Mesendoderm (in vitro differentiated cells): ENCODE data around the gene FBXO5. TPM values are rescaled to one million over a fixed set of nuclear protein-coding genes. Genes with fewer than 3 reads are reported as not detected.

Experiments
- DNase-seq: peaks from one replicate; pipeline ENCODE4 v3.0.0; 2013
- H2AK5ac ChIP-seq: 2 replicates; pipeline ENCODE4 v1.6.1; 2013; ENCODE audit warnings: low read length, inconsistent platforms
- H2BK120ac ChIP-seq: 2 replicates; pipeline ENCODE4 v1.6.1; 2013; ENCODE audit warnings: low read depth, mild to moderate bottlenecking, low read length, moderate library complexity, mixed read lengths
- H2BK15ac ChIP-seq: replicated peaks from 2 replicates; pipeline ENCODE4 v1.6.1; 2013; ENCODE audit warnings: low read depth, mild to moderate bottlenecking, moderate library complexity
- H2BK5ac ChIP-seq: 2 replicates; pipeline ENCODE4 v1.6.1; 2013; ENCODE audit warnings: low read length, inconsistent platforms
- H3K18ac ChIP-seq: 2 replicates; pipeline ENCODE4 v1.6.1; 2013; ENCODE audit warnings: mild to moderate bottlenecking, low read length, mixed read lengths
- H3K23ac ChIP-seq: one replicate; pipeline ENCODE4 v1.6.1; 2013; ENCODE audit warnings: low read length
- H3K27ac ChIP-seq: 2 replicates; pipeline ENCODE4 v1.5.1; 2013; ENCODE audit warnings: low read depth, mild to moderate bottlenecking, inconsistent platforms, low read length, moderate library complexity
- H3K27me3 ChIP-seq: 2 replicates; pipeline ENCODE4 v1.6.1; 2013; ENCODE audit warnings: low read length, control low read depth, mild to moderate bottlenecking, inconsistent platforms; ENCODE audit not compliant: insufficient read depth, poor library complexity
- H3K36me3 ChIP-seq: 2 replicates; pipeline ENCODE4 v1.6.1; 2013; ENCODE audit warnings: low read length, inconsistent platforms; ENCODE audit not compliant: control insufficient read depth, insufficient read depth
- H3K4ac ChIP-seq: one replicate; pipeline ENCODE4 v1.6.1; 2013; ENCODE audit warnings: low read depth, mild to moderate bottlenecking, low read length, moderate library complexity
- H3K4me1 ChIP-seq: 2 replicates; pipeline ENCODE4 v1.6.1; 2013; ENCODE audit warnings: low read depth, low read length, inconsistent platforms; ENCODE audit not compliant: control insufficient read depth
- H3K4me2 ChIP-seq: 2 replicates; pipeline ENCODE4 v1.6.1; 2013; ENCODE audit warnings: low read length
- H3K4me3 ChIP-seq: 2 replicates; pipeline ENCODE4 v1.5.1; 2013; ENCODE audit warnings: mild to moderate bottlenecking, low read length
- H3K56ac ChIP-seq: one replicate; pipeline ENCODE4 v1.6.1; 2013; ENCODE audit warnings: low read length
- H3K79me1 ChIP-seq: 2 replicates; pipeline ENCODE4 v1.6.1; 2013; ENCODE audit warnings: low read length, inconsistent platforms
- H3K79me2 ChIP-seq: 2 replicates; pipeline ENCODE4 v1.6.1; 2013; ENCODE audit warnings: mild to moderate bottlenecking, low read length; ENCODE audit not compliant: control insufficient read depth, insufficient read depth
- H3K9ac ChIP-seq: 2 replicates; pipeline ENCODE4 v1.6.1; 2013; ENCODE audit warnings: low read length, inconsistent platforms
- H4K5ac ChIP-seq: one replicate; pipeline ENCODE4 v1.6.1; 2013; ENCODE audit warnings: low read length
- H4K8ac ChIP-seq: one replicate; pipeline ENCODE4 v1.6.1; 2013; ENCODE audit warnings: low read depth, mild to moderate bottlenecking, control low read depth, low read length, moderate library complexity
- WGBS: extraction: QIAGEN DNeasy Blood & Tissue Kit; methylation state at CpG from one replicate; pipeline ENCODE4 v1.1.7; 2013; ENCODE audit warnings: low lambda C conversion rate, missing lambda C conversion rate; ENCODE audit not compliant: insufficient coverage; ENCODE audit errors: extremely low coverage; 5-methylcytosine and 5-hydroxymethylcytosine counted together
- polyA plus RNA-seq, 2 experiments: library from polyadenylated mRNA; stranded (reverse); fragments of 200-250 nt; gene quantifications; one replicate each; pipeline ENCODE4 v1.2.3, GENCODE V29; 2013

FBXO5 gene, protein sequence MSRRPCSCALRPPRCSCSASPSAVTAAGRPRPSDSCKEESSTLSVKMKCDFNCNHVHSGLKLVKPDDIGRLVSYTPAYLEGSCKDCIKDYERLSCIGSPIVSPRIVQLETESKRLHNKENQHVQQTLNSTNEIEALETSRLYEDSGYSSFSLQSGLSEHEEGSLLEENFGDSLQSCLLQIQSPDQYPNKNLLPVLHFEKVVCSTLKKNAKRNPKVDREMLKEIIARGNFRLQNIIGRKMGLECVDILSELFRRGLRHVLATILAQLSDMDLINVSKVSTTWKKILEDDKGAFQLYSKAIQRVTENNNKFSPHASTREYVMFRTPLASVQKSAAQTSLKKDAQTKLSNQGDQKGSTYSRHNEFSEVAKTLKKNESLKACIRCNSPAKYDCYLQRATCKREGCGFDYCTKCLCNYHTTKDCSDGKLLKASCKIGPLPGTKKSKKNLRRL
- 41.1 TPM for polyA plus RNA-seq (2013, experiment 1 of 2)
- 44.3 TPM for polyA plus RNA-seq (2013, experiment 2 of 2)

DNA sequence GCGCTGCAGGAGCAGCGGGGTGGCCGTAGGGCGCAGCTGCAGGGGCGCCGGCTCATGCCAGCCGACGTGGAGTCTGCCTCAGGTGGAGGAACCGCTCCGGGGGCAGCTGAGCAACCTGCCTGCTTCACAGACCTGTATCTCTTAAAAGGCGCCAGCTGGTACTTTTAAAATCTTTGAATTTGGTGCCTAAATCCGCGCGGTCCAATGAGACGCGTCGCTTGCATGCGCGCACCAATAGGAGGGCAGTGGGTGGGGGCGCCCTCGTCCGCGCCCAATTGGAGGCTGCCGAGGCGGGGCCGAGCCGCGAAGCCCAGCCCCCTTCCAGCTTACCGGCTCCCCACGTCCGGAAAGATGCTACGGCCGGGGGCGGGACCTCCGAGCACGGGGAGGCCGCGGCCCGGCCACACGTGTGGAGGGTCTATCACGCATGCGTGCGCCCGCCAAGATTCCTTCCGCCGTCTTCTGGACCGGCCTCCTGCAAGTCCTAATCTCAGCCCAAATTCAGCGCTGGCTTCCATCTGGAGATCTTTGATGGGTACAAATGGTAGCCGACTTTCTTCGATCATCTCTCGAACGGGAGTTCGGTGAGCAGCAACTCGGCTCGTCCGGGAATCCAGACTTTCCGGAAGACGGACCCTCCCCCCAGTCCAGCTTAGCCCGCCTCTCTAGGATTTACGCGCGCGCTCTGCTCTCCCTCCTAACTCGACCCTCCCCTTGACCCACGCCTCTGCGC, at the start of gene FBXO5:
Gene FBXO5, minus strand, starts transcription at position 138 of the 733 bp plus-strand sequence. Its CDS starts 82 bp downstream, at position 56.
- peaks cover 2% of the 10 kb centered on the region for H3K4me1 ChIP-seq
- H3K36me3 ChIP-seq: no peaks in the 10 kb centered on the region
- H3K79me1 ChIP-seq: peaks cover 2% of the 10 kb centered on the region
- WGBS: no CpG with 5 or more reads among the region's 66 CpGs
- H3K9ac ChIP-seq: peak within 1 kb of the TSS; percentile 100
- no peak within 1 kb of the TSS for H2AK5ac ChIP-seq
- DNase-seq: peak; percentile 99
- peak within 1 kb of the TSS; percentile 75 for H2BK120ac ChIP-seq
- peak within 1 kb of the TSS; percentile 15 for H3K23ac ChIP-seq
- peak within 1 kb of the TSS; percentile 95 for H3K27ac ChIP-seq
- H3K79me2 ChIP-seq: peaks cover 71% of the 10 kb centered on the region
- no peaks in the 10 kb centered on the region for H3K27me3 ChIP-seq
- peak within 1 kb of the TSS; percentile 72 for H3K18ac ChIP-seq
- H4K8ac ChIP-seq: no peak within 1 kb of the TSS
- H4K5ac ChIP-seq: no peak within 1 kb of the TSS
- peak within 1 kb of the TSS; percentile 85 for H2BK5ac ChIP-seq
- peak within 1 kb of the TSS; percentile 96 for H3K4me3 ChIP-seq
- peak within 1 kb of the TSS; percentile 98 for H3K4ac ChIP-seq
- H2BK15ac ChIP-seq: peak within 1 kb of the TSS; percentile 46
- peak within 1 kb of the TSS; percentile 90 for H3K4me2 ChIP-seq
- peak within 1 kb of the TSS; percentile 98 for H3K56ac ChIP-seq

DNA sequence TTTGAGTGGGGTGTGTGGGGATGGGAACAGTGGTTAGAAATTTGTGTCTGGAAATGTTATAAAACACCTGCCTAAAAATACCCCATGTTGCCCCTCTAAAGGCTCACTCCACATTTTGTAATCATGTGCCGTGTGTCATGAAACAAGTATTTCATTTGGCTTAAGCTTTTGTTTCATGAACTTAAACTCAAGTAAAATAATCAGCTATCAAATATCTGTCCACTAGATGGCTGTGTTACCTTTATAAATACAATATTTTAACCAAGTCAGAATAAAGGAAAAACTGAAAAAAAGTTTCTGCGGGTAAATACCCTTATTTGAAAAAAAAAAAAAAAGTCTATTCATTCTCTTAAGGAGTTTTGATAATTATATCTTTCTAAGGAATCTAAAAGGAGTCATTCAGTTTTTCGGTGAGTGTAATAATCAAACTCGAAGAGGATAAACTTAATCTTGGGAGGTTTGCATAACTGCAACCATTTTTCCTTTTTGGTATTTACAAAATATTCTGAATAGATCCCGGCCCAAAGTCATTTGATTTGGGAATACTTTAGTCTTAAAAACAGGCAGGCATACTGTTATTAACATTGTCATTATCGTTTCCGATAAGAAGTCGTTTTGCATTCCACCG, 49.5 kb upstream of the FBXO5 start:
- H4K5ac ChIP-seq: no peak overlapping the region
- H3K79me1 ChIP-seq: no peaks in the 10 kb centered on the region
- H3K79me2 ChIP-seq: no peaks in the 10 kb centered on the region
- no peak overlapping the region for H2BK120ac ChIP-seq
- H3K27ac ChIP-seq: no peak overlapping the region
- no peak overlapping the region for H4K8ac ChIP-seq
- H3K56ac ChIP-seq: no peak overlapping the region
- H3K4me1 ChIP-seq: no peaks in the 10 kb centered on the region
- no peak overlapping the region for H3K18ac ChIP-seq
- no peak overlapping the region for H3K4me2 ChIP-seq
- no peak overlapping the region for H3K9ac ChIP-seq
- no peaks in the 10 kb centered on the region for H3K27me3 ChIP-seq
- no peaks in the 10 kb centered on the region for H3K36me3 ChIP-seq
- no peak overlapping the region for H3K23ac ChIP-seq
- no peak overlapping the region for H2AK5ac ChIP-seq
- no peak overlapping the region for H2BK15ac ChIP-seq
- WGBS: no CpG with 5 or more reads among the region's 9 CpGs
- no peak overlapping the region for H3K4me3 ChIP-seq
- no peak overlapping the region for H2BK5ac ChIP-seq
- peak; percentile 44 for DNase-seq
- no peak overlapping the region for H3K4ac ChIP-seq

DNA sequence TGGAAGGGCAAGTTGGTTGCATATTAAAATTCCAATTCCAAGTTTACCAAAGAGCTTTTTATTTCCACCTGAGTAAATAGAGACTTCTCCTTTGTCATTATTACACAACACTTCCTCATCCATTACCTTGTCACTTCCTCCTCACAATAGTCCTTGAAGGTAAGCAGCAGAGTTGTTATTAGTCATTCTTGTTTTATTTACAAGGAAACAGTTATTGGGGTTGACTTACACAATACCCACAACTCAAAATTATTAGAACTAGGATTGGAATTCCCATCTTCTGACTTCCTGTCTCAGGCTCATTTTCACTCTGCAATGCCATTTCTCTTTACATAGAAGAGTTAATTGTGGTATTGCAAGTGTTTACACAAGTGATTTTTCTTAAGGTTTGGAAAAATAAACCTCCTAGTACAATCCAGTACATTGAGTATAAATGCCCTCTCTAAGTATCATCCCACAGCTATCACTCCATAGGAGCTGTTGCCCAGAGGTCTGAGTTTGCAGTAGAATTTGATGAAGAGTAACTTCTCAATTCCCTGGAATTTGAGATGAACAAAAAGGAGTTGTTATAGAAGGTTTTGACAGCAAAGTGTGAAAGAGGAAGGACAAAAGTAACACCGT, 48.6 kb upstream of the FBXO5 start:
- Histone ChIP-seq H3K79me1 (no peaks in the 10 kb centered on the region), H2AK5ac (no peak overlapping the region), H3K23ac (no peak overlapping the region), H3K4ac (no peak overlapping the region), H4K8ac (no peak overlapping the region), H3K4me2 (no peak overlapping the region), H2BK15ac (no peak overlapping the region), H4K5ac (no peak overlapping the region), H3K27me3 (no peaks in the 10 kb centered on the region), H3K9ac (no peak overlapping the region), H2BK5ac (no peak overlapping the region), H3K56ac (no peak overlapping the region), H3K36me3 (no peaks in the 10 kb centered on the region), H3K27ac (no peak overlapping the region), H2BK120ac (no peak overlapping the region), H3K18ac (no peak overlapping the region), H3K4me1 (no peaks in the 10 kb centered on the region), H3K4me3 (no peak overlapping the region), H3K79me2 (no peaks in the 10 kb centered on the region)
- WGBS: no CpG with 5 or more reads among the region's 1 CpG
- DNase-seq: peak; percentile 15

DNA sequence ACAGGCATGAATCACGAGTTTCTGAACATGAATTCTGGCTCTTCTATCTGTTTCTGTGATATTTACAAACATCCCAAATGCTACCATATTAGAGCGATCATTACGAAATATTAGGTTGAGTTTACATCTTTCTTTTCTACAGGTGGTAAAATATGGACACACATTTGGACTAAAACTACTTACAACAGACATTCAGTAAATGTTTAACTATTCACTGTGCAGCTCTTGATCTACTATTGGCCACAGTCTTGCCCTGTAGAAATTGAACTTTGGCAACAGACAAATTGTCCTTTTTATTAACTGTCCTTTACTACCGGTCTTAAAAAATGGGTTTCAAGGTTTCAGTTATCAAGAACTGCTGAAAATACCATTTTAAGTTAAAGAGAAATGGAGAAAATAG, 46.1 kb upstream of the FBXO5 start:
- no peak overlapping the region for H3K4me3 ChIP-seq
- no peak overlapping the region for H4K5ac ChIP-seq
- no peak overlapping the region for H3K27ac ChIP-seq
- no peak overlapping the region for H2BK120ac ChIP-seq
- DNase-seq: no peak
- H3K4ac ChIP-seq: no peak overlapping the region
- WGBS: no CpG with 5 or more reads among the region's 4 CpGs
- H3K79me1 ChIP-seq: no peaks in the 10 kb centered on the region
- H4K8ac ChIP-seq: no peak overlapping the region
- H2AK5ac ChIP-seq: no peak overlapping the region
- H3K79me2 ChIP-seq: no peaks in the 10 kb centered on the region
- H2BK15ac ChIP-seq: no peak overlapping the region
- no peak overlapping the region for H3K56ac ChIP-seq
- H3K36me3 ChIP-seq: no peaks in the 10 kb centered on the region
- no peak overlapping the region for H3K23ac ChIP-seq
- H3K18ac ChIP-seq: no peak overlapping the region
- no peaks in the 10 kb centered on the region for H3K4me1 ChIP-seq
- H3K27me3 ChIP-seq: no peaks in the 10 kb centered on the region
- no peak overlapping the region for H3K9ac ChIP-seq
- H2BK5ac ChIP-seq: no peak overlapping the region
- no peak overlapping the region for H3K4me2 ChIP-seq

DNA sequence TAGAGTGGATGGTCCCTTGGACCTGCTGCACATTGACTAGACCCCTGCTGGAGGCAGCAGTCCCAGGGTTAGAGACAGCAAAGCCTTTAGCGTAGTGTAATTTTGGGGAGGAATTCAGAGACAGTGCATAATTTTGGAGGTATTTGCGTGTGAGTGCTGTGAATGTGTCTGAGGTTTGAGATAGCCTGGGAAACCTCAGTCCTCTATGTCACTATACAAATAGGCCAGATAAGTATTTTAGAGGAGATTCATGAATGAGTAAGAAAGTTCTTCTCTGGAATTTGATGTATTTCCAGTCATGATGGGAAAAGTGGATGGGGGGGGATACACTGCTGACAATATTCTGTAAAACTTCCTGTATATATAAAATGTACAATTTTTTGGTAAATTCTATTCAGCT, 45.4 kb upstream of the FBXO5 start:
- no peak overlapping the region for H3K56ac ChIP-seq
- no peak overlapping the region for H4K5ac ChIP-seq
- no peaks in the 10 kb centered on the region for H3K27me3 ChIP-seq
- H3K4me2 ChIP-seq: no peak overlapping the region
- H3K27ac ChIP-seq: no peak overlapping the region
- no peaks in the 10 kb centered on the region for H3K79me2 ChIP-seq
- WGBS: no CpG with 5 or more reads among the region's 2 CpGs
- no peak overlapping the region for H2BK120ac ChIP-seq
- H2BK5ac ChIP-seq: no peak overlapping the region
- no peak overlapping the region for H2AK5ac ChIP-seq
- H3K4me1 ChIP-seq: no peaks in the 10 kb centered on the region
- DNase-seq: no peak
- H3K79me1 ChIP-seq: no peaks in the 10 kb centered on the region
- no peaks in the 10 kb centered on the region for H3K36me3 ChIP-seq
- H3K4me3 ChIP-seq: no peak overlapping the region
- no peak overlapping the region for H2BK15ac ChIP-seq
- no peak overlapping the region for H3K9ac ChIP-seq
- no peak overlapping the region for H4K8ac ChIP-seq
- H3K23ac ChIP-seq: no peak overlapping the region
- H3K4ac ChIP-seq: no peak overlapping the region
- H3K18ac ChIP-seq: no peak overlapping the region
